Activated CD4-positive, alpha-beta T cell treated with anti-CD3 and anti-CD28 coated beads, Interleukin-2, Interleukin-6, amounts not matched to agents 100 ng/mL and 50 ng/mL, durations not matched to agents 16 hours and 8 hours (primary cell): ENCODE data around the gene BACH2.
A peak's percentile ranks its signal among the peaks of the same experiment; 100 is the strongest.
"Not testable (repeated sequence)": the region's sequence is repeated elsewhere in the genome, so short reads cannot be mapped to it uniquely, and the experiment has no call there.

Experiments
- DNase-seq: peaks from one replicate; pipeline ENCODE4 v3.0.0-alpha.2; 2020

The BACH2 gene

DNA sequence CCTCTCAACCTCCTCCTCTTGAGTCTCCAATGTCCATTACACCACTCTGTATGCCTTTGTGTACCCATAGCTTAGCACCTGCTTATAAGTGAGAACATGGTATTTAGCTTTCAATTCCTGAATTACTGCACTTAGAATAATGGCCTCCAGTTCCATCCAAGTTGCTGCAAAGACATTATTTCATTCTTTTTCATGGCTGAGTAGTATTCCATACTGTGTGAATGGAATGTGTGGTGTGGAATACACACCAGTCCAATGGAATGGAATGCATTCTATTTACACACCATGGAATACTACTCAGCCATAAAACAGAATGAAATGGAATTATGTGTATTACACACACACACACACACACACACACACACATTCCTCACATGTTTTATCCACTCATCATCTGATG is 116.1 kb downstream of the BACH2 start:
- DNase-seq, result no peak

DNA sequence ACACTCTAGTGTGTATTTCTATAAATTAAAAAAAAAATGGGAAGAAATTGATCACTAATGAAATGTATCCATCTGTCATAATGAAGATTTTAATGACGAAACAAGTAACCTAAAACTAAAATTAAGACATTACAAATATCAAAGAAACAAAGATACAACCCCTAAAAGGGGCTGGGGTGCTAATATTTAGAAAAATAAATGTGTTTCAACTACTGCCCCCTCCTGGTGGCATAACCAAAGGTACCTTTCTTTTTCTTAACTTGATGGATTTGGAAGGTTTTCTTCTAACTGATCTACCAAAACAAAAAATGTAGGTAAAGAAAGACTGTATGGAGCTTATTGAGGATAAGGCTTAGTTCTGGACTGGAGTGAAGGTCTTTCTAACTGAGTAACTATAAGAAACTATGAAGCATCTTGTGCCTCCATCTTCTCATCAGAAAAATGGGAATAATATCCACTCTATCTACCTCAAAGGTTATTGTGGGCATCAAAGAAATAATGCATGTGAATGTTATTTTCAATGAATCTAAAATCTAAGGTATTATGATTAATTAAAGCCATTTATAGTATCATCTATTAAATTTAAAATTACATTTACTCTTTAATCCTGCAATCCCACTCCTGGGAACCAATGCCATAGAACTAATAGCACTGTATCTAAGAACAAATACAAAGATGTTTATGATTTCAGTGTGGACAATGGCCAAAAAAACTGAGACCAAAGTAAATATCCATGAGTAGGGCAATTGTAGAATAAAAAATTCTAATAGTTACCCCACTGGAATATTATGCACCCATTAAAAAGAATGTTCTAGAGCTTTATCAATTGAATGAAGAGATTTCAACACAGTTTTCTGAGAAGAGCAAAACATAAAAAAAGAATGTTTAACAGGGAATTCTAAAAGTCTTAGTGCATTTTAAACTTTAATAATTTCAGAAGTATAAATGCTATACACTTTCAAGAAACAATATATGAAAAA is 117.2 kb downstream of the BACH2 start:
- DNase-seq, result peak; percentile 38

DNA sequence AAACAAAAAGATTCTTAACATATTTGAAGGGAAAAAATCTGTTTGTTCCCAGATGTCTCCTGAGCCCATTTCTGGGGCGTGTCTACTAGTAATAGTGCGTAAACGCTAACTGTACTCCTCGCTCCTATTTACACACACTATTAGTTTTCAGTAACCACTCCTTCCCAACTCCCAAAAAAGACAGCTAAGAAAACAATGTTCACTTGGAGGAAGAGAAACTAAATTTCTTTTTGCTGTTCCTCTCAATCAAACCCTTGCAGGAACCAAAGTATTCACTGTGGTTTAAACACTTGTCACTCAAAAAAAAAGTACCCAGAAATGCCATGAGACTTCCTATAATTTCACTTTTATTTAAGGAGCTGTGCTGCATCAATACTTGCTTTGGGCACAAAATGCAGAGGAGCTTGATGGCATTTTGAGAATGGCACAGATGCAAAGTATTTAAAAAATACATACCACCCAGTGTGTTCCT is 118.2 kb downstream of the BACH2 start:
- DNase-seq, result no peak

DNA sequence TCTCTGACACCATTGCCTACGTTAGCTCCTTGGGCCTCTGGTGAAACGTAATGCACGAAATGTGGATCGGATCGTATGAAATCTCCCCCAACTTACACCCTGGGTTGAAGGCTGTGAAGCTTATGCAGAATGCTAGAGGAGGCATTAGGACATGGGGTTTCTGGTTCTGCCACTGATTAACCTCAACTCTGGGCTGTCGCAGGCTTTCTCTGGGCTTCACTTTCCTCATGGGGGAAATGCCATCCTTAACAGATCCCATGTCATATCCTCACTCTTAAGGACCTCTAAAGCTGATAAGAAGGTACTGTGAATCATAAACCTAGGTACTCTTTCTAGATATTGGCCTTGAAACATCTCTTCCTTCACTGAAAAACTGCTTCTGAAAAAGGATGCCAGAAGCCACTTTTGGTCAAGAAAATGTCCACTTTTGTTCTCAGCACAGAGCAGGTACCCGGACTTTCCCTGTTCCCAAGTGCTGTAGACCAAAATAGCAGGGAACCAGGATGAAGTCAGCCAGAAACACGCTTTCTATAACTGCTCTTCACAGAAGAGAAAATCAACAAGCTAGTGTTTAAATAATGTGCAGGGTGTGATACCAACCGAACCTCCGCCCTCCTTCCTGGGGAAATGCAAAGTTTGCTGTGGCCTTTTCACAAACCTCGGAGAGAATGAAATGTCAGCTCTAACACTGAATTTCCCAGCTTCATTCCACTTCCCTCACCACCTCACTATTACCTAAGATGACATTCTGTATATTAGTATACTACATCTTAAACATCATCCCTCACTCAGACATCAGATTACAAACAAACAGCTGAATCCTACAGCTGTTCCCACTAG is 118.9 kb downstream of the BACH2 start:
- DNase-seq, result no peak

DNA sequence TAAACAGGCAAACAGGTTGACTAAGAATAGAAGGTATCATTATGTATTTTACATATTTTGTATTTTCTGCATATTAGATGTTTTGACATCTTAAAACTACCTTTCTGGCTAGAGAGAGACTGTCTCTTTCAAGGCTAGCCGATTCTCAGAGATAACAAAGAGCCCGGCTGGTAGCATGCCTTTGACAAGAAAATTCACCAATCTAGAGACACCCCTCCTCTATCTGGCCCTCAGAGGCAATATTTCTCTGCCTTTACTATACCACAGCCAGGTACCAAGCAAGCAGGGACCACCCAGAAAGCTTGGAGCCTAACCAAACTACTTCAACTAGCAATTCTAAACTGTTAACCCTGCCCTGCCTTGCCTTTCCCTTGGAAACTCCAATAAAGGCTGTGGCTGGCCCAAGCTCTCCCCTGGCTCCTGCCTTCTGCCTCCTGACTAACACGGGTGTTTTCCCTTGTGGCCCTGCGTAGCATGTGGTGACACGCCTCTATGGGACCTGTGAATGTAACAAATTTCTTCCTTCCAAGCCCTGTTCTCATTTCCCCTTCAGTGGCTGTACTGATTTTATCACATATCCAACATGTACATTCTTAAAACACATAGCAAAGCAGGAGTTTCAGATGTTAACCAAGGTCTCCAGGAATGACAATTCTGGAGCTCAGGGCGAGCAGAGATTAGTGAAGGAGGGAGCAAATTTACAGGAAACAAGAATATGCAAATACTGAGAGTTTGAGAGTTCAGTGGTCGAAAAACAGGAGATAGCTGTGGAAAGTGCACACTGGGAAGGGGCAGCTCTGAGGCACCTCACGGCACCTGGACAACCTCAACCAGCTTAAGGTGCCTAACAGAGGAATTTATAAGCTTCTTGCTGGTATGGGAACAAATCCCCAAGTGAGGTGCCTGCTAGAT is 120.8 kb downstream of the BACH2 start:
- peak; percentile 61 for DNase-seq

DNA sequence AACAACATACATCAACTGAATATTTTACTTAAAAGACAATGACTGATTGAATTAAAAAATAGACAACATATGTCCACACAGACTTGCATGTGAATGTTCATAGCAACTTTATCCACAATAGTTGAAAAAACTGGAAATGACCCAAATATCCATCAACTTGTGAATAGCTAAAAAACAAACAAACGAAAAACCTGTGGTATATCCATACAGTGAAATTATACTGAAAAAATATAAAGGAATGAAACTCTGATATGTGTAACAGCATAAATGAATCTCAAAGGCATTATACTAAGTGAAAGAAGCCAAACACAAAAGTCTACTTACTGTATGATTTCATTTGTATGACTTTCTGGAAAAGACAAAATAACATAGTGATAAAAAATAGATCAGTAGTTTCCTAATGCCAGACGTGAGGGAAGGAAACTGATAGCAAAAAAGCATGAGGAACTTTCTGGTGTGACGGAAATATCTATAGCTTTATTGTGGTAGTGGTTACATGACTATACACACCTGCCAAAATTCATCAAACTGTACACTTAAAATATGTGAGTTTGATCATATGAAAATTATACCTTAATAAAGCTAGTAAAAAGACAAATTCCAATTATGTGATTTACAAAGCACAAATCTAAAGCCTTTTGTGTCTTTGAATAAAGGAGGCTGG is 123.2 kb downstream of the BACH2 start:
- DNase-seq, result no peak

DNA sequence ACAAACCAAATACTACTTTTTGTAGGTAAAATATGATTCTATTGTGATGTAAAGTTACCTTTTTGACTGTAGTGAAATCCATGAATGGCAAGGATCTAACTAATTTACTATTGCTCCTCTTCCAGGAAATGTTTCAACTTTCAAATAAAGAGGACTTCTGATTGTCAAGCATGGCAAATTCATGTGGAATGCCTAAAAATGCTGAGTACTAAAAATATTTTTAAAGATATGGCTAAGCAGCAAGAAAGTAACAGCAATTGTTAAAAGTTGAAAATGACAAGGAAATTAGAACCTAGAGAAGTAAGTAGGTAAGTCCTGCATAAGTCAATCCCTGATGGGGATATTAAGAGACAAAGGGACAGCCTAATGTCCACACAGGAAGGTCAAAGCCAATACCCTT is 126.0 kb downstream of the BACH2 start:
- DNase-seq, result no peak

DNA sequence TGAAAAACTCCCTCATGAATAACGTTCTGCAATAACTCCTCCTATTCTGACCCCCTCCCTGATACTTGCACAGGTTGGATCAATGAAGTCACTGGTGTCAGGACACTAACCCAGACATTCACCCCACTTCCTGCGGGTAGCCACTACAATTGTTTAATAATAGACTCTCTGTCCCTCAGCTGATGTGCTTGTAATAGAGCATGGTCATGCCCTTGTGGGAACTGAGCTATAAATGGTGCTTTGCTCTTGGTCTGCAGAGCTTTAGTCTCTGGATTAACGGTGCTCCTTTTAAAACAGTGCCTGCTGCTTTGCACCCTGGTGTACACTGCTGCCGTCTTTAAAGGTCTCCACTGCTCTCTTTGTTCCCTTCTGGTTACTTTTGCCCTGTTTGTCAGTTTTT is 127.3 kb downstream of the BACH2 start:
- DNase-seq, result no peak

DNA sequence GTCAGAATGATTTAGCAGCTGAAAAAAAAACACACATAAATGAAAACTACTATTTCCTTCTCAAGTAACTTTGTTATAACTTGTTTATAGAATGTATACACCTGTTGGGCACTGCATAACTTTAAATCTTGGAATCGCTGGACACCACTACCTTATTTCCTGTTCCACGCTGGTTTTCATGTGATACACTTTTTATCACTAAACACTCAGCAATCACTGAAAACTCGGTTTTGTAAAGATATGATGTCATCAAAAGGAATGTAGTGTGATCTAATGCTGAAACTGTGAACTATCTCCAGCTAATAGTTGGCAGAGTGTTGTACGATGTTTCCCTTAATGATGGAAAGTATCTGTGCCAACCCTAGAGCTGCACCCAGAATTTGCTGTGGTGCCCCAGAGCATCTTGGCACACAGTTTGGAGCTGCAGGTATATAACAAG is 127.9 kb downstream of the BACH2 start:
- no peak for DNase-seq

DNA sequence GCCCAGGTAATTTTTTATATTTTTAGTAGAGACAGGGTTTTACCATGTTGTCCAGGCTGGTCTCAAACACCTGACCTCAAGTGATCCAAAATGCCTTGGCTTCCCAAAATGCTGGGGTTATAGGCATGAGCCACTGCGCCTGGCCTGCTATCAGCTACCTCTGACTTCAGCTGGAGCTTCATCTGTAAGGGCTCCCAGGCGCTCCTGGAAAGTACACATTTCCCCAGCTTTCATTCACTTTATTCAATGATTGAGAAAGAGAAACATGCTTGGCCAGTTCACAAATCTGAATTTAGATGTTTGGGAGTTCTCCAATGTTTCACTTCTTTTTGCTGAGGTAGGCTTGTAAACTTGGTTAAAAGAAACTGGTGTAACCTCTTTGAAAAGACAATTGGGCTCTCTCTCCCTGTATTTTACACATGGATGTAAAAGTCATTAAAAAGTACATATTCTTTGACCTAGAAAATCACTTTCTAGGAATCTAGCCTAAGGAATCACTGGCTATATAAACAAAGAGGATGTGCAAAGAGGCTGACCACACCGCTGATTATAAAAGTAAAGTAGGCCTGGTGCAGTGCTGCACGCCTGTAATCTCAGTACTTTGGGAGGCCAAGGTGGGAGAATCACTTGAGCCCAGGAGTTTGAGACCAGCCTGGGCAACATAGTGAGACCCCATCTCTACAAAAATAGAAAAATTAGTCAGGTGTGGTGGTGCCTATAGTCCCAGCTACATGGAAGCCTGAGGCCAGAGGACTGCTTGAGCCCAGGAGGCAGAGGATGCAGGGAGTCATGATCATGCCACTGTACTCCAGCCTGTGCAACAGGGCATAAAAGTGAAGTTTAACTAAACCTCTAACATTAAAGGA is 128.9 kb downstream of the BACH2 start:
- no peak for DNase-seq

DNA sequence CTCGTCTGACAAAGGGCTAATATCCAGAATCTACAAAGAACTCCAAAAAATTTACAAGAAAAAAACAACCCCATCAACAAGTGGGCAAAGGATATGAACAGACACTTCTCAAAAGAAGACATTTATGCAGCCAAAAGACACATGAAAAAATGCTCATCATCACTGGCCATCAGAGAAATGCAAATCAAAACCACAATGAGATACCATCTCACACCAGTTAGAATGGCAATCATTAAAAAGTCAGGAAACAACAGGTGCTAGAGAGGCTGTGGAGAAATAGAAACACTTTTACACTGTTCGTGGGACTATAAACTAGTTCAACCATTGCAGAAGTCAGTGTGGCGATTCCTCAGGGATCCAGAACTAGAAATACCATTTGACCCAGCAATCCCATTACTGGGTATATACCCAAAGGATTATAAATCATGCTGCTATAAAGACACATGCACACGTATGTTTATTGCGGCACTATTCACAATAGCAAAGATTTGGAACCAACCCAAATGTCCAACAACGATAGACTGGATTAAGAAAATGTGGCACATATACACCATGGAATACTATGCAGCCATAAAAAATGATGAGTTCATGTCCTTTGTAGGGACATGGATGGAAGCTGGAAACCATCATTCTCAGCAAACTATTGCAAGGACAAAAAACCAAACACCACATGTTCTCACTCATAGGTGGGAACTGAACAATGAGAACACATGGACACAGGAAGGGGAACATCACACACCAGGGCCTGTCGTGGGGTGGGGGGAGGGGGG is 130.3 kb downstream of the BACH2 start:
- DNase-seq, result not testable (repeated sequence)

DNA sequence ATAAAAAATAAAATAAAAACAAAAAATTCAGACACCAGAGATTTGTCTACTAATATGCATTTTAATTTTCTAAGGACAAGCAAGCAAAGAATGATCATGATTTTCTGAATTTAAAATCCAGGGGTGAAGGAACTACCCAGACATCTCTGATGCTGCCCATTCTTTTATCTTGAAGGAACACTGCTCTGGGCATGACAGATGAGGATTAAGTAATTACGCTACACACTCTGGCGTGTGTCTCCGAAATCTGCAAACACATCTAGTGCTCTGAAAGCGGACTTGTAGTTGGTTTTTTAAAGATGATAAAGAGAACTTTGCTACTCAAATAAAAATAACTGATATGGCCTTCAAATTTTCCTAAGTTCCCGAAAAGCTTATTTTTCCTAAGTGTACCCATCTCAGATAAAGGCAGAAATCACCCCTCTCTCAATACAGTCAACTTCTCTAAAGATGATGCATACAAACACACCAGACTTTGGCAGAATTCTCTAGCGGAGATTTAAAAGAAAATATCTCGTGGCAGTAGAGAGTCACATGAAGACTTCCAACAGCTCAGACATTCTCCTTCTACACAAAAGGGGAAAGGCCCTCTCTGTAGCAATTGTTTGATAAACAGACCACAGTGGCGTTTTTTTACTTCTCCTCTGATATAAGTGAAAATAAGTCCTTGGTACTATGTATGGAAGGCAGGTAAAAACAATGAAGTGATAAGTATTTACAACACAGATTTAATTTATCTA is 133.8 kb downstream of the BACH2 start:
- no peak for DNase-seq

DNA sequence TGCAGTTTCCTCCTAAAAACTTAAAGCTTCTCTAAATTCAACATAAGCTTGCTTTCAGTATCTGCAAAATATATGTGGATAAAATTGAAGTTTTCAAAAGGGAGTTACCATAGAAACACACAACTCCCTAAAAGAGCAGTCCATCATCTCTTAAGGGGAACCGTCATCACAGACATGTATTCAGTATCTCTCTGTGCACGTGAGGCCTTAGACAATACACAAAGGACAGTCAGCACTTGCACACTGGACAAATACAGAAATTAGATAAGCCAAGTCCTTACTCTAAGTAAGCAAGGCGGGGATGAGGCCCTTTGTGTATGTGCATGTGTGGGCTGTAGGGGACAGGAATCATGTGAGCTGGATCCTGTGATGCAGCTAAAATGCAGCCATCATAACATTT is 136.6 kb downstream of the BACH2 start:
- DNase-seq, result no peak

DNA sequence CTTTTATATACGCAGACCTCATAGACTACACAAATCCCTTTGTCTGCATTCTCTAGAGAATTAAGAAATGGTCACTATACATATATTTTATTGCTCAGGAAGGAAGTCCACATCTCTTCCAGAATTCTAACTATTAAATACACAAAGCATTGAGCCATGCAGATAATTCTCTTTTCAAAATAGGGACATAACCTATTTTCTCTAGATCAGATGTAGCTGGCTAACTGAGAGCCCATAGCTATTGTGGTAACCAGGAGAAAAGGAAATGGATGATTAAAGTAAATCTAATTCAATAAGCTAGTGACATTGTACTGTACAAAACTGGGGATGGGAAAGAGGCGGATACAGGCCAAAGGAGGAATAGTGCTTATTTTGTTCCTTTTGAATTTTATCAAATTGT is 137.2 kb downstream of the BACH2 start:
- DNase-seq, result no peak

DNA sequence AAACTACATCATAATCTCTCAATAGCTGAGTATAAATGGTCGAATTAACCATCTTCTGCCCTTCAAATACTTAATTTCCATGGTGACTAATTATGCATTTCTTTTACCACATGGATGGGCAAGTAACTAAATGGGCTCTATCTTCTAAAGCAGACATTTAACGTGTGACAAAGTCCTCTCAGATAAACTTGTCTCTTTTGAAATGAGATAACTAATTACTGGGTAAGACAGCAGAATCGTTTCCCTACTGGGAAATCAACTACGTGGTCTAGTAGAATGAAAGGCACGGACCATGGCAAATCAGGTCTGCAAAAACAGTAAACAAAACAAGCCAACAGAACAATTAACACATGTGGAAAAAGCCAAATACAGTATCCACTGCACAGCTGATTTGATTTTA is 137.7 kb downstream of the BACH2 start:
- DNase-seq, result no peak

DNA sequence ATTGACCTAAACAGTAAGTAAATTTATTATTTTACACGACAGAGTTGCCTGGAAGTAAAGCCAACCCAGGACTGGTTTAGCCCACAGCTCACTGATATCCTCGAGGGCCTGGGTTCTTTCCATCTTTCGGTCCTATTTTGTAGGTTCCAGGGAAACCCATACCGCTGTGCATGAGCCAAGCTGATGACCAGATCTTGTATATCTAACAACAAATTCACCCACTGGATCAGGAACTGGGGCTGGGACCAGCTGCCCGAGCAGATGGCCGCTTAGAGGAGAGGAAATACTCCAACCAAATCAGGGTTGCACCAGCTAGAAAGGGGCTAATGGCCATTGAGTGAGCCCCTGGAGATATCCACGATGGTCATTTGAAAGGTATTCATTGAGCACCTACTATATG is 139.2 kb downstream of the BACH2 start:
- no peak for DNase-seq

DNA sequence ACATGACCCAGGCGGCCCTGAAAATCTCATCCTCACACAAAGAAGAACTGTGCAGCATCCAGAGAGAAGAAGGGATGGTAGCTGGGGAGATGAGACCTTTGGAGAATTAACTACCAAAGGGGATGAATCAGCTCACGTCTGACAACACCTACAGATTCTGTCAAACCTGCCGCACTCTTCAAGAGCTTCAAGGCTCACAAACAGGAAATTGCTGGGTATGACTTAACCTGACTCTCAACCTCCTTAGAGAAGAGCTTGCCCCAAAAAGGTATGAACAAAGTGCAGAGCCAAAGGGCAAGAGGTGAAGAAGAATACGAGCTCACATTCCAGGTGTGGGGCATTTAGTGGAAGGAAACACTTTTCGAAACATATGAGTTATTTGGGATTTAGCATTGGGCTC is 139.8 kb downstream of the BACH2 start:
- DNase-seq, result peak; percentile 51

DNA sequence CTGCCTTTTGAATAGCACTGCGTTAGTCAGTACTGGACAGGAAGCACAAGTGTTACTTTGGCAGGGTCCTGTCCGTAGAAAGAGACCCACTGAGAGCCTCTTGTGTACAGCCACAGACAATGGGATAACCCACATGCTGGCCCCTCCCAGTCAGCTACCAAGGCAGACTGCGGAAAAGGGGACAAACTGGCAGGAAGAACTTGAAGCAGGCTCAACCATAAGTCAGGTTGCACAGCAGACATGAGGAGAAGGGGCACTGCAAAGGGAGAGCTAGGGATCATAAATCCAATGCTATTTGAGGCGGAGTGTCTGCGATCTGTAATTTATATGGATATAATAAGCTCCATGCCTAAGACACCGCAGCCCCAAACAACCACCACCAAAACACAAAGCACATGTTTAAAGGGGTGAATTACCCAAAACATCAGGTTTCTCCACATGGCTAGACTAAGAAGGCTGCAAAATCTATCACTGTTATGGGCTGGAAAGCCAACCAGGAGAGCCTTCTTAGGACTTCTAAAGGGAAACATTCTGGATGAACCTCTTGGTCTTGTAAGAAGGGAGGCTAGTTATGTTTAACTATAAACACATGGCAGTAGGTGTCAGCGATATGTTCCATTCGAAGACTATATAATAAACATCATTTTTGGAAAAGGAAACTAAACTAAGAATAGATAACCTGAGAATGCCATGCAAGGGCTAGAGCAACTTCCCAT is 141.7 kb downstream of the BACH2 start:
- no peak for DNase-seq
